GM18907 (cell line): ENCODE measurements around the gene PBX1.

ENCODE experiments used
- ATAC-seq: cut with Tn5 transposase; IDR thresholded peaks from one replicate; pipeline ENCODE4 v1.9.1; 2021; ENCODE audit warnings: mild to moderate bottlenecking, moderate library complexity; ENCODE audit not compliant: unreplicated experiment

Gene PBX1

DNA sequence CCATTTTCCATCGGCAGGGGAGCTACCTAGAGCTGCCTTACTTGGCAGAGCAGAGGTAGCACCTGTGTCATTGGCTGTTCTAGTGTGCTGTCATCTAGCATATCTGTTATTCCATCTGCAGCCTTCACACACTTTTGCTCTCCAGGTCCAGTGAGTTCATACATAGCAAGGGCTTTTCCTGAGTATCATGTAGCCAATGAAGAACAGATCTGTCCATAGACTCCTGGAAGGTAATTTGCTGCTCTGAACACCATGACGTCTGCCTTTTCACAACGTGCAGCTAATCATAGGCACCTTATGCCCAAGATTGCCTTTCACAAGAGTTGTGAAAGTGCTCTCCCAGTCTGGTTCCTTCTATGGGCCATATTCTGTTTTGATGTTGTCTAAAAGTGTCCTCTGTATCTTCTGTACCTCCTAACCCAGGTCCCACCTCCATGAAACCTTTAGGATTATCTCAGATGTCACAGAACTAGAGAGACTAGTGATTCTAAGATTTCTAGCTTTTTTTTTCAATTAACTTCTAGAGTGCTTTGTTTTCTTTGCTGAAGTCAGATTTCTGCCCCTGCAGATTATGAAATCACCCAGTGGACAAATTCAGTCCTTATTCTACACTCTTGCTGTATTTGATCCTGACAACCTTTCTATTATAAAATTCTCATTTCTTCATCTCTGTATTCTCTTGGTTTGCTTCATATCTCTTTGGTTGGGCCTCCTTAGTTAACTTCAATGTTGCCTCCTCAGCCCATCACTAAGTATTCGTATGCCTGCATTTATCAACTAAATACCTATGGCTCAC lies 134.8 kb downstream of the PBX1 start:
- ATAC-seq = no peak

DNA sequence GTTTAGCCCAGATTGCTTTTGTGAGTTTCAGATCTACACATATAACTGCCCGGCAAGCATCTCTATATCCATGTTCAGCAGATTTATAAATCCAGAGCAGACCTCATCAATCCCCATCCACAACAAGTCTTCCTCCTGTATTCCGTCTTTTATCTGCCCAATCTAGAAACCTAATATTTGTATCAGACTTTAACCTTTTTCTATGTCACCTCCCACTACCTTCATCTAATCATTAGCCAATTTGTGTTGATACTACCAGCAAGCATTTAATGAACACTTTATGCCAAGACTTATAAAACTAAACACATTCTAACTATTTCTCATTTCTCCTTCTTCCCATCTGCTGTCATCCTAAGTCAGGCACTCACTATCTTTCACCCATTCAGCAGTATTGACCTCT lies 135.5 kb downstream of the PBX1 start:
- ATAC-seq = no peak

DNA sequence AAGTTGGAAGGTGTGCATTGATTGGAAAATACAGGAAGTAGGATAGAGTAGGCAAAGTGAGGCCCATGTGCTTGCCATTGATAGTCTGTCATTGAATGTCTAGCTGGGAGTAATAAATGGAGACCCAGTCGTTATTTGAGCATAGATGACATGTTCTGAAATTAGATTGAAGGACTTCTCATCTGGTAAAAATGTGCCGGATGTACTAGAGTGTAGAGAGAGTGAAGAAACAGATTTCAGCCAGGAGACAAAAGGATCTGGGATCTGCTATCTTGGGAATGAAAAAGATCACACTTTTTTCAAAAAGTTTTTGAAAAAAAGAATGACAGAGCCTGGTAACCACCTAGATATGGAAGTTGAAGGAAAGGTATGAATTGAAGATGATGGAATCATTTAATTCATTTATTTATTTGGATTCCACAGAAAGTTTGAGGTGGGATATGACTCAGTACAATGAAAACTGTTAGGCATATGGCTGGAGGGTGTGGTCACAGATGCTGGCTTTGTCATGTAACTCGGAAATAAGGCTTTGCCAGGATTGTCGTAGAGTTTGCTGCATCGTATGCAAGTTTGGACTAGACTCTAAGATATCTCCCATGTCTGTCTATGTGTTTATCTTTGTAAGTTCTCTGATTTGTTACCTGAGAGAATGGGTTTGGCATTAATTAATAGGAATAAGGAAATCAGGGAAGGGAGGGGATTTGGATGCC lies 137.1 kb downstream of the PBX1 start:
- ATAC-seq = no peak

DNA sequence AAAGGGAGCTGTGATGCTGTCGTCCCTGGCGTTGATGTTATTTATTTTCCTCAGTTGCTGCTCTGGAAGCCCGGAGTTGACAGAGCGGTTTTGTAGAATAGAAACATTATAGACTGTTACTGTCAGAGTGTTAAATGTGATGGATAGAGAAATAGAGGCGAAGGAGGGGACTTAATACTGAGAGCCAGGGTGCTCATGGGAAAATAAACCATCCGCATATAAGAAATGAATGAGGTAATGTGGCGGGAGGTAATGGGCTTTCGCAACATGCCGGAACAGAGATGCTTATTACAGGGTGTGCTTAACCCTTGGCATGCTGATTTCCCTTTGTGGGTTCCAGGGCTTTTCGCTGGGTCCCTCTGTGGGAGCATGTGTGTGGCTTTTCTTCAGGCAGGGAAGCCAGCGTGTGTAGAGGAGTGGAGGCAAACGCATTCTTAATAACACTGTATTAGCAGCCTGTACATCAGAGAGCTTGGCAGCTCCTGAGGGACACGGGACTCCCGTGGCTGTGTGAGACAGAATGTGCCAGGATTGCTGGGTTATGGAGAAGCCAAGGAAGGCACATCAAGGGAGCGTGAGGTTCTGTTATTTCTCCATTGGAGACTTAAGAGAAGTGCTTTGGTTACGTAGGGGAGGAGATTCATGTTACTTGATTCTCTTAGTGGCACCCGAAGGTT lies 141.0 kb downstream of the PBX1 start:
- no peak for ATAC-seq

DNA sequence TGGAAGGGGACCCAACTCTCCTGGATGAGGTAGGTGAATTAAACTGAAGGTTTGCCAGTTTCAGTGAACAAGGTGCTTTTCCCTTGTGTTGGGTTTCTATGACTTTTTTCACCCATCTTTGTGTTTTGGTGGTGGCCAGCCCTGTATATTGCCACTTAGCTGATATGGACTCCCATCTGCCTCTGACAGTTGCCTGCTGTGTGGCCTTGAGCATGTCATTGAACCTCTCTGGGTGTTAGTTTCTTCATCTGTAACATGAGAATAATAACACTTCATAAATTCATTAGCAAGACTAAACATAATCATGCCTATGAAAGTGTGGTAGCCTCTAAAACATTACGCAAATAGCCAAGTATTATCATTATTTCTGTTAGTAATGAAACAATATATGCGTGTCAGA lies 141.7 kb downstream of the PBX1 start:
- no peak for ATAC-seq

DNA sequence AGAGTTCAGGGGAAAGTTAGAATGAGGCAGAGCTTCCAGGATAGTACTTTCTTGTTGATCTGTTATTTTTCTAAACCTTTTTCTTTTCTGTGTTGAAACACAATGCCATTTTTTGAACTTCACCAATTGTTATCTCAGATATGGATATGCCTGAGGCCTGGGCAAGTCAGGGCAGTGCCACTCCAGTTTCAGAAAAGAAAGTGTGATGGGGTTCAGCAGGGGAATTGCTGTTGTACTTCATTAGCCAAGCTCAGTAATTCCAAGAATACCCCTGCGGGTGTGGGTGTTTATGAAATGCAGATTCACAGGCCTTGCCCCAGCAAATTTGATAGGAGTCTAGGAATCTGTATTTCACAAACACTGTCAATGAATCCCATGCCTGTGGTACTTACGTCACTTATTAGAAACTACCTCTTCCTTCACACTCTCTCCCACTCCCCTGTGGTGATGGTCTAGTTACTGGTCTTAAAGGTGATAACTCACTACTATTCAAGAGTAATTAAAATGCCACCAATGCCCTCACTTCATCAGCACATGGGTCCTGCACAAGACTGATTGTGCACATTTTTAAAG lies 142.3 kb downstream of the PBX1 start:
- ATAC-seq = no peak

DNA sequence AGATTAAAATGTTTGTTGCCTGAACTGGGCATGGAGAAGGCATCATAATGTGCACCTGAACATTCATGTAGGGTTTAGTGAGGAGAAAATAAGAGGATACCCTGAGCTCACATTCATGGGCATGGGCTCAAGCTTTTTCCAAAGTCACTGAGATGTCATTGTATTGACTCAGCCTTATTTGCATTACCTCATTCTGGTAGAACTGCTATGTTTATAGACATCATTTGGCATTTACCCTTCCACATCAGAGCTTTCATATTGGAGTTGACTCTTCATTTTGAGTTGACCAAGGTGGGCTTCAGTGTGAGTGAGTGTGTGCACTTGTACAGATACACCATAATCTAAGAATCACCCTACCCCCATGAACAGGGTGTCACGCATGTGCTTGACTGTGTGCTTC lies 143.2 kb downstream of the PBX1 start:
- no peak for ATAC-seq

DNA sequence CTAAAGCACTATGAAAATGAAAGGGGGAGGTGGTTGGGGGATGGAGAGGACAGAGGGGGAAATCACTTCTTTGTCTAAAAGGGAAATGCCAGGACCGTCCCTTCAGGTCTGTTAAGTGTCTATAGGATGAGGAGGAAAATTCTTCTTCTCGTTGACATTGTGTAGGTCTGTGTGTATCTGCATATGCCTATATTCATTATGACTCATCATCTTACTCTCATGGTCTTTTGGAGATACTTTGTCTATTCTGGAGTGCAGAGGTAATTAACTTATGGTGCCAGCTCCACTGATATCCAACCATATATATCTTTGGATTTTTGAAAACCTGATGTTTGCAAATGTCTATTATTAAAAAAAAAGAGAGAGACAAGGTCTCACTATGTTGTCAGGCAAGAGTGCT lies 143.7 kb downstream of the PBX1 start:
- no peak for ATAC-seq

DNA sequence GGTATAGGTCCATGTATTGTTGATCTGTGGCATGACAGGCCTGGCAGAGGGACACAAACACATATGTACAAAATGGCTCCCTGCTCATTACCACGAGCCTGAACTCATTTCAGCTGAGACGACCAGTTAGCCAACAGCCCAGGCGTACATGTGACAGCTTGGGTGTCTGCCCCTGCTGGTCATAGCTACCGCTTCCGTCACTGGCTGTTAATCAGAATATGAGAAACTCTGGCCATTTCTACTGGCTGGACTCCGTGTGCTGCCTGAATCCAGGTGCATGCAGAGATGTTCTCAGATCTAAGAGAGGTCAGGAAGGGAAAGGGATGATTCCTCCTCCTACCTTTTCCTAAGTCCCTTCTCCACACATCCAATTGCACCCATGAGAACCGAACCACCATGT lies 144.5 kb downstream of the PBX1 start:
- no peak for ATAC-seq

DNA sequence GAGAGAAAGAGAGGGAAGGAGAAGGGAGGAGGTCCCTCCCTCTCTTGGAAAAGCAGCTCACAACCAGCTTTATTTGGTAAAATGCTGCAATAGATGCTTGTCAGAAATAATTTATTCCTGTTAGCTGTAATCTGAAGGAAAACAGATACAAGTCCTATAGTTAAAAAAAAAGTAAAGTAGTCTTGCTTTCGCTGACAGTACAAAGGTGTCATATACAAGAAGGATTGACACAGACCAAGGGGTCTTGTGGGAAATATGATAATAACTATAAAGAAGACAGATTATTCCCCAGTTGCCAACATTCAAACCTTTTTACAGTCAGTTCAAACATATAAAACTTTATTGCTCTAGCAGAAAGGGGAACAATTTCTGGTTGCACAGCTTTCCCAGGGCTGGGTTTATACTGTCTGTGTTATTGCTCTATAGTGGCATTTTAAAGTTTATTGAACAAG lies 145.0 kb downstream of the PBX1 start:
- no peak for ATAC-seq

DNA sequence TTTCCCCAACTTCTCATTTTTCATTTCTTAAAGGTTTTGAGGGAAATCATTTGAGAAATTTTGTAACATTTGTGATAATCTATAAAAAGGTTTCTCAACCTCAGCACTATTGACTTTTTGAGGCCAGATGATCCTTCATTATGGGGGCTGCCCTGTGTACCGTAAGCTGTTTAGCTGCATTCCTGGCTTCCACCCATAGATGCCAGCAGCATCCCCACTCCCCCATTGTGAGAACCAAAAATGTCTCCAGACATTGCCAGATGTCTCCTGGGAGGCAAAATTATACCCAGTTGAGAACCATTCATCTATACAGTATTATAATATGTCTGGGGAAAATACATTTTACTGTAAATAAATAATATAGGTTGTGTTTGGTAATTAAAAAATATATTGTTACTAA lies 146.0 kb downstream of the PBX1 start:
- no peak for ATAC-seq

DNA sequence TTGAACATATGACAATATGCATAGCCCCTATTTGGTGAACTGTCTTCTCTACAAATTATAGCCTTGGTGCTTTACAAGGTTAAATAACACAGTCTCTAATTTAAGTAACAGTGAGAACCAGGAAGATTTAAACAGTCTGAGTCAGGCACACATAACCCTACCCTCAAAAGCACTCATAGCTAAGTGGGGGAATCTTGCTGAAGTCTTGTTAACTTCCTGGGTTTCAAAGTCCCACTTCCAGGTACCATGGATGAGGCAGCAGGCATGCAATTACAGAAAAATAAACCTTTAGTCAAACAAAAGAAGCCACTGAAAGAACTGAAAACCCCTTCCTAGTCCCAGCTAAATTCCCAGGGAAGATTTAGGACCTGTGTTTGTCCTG lies 147.6 kb downstream of the PBX1 start:
- ATAC-seq = no peak

DNA sequence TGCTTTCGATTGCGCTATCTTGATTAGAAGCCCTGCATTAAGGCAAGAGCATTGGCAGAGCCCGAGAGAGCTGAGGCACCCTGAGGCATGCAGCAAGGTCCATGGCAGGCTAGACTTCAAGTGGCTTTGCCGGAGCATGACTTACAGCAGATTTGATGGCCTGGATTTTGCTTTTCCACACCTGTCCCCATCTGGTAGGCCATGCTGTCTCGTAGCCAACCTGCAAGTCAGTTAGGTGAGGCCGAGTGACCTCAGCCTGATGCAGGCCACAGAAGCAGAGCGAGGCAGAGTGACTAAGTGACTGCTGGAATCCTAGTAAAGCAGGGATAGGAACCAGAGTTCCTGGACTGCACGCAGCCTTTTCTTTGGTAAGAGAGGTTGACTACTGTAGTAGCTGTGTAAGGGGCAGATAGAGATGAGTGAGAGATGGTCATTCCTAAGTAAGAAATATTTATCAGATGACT lies 148.9 kb downstream of the PBX1 start:
- ATAC-seq = no peak

DNA sequence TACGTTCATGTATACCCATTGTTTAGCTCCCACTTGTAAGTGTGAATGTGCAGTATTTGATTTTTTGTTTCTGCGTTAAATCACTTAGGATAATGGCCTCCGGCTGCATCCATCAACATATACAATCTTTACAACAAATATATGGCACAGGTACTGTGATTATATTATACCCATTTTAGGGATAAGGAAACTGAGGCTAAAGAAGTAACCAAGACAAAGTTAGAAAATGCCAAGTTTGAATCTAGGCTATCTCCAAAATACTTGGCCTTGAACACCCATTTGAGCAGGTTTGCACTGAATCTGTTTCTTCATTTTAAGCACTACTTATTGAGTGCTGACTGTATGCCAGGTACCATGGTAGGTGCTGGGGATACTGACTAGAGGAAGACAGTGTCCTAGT lies 149.6 kb downstream of the PBX1 start:
- no peak for ATAC-seq

DNA sequence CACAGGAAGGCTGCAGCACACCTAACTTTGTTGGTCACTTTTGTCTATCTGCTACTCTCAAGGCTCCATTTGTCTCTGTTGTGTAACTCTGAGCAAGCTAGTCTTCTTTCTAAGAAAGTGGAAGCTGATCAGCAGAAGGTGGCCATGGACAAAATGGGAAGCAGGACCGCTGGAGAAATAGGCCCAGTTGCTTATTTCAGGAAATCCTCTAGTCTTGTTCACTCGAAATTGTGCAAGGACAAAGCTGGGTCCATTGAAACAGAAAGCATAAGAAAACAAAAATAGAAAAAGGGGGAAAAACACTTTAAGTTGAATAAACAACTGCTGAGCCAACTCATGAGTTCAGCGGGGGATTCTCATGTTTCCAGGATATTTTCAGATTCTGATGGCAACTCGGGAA lies 150.1 kb downstream of the PBX1 start:
- ATAC-seq = no peak

DNA sequence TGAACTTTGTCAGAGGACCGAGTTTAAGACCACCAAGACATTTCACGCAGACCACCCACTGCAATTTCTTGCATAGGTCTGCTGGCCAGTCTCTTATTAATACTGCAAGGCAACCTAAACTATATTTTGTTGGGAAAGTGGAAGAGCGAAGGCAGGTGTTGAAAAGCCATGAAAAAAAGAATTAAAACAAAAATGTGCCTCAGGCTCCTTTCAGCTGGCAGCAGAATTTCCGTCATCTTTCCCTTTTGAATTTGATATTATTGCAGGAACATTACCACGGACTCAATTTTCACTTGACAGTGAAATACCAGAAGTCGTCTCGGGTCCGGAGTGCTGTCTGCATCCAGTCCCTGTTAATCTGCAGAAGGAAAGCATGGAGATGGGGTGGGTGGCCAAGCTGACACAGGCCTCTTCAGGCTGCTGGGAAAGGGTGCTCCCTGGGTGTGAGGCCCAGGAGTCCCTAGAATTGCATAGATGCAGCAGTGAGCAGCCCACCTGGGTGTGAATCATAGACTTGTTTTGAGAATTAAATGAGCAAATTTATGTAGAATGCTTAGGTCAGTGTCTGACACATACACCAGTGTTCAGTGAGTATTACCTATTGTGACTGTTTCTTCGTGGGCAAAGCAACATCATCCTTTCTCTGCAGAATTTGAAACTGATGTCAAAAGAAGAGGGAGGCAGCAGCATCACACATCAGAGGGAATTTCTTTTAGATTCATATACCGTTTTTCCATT lies 150.7 kb downstream of the PBX1 start:
- ATAC-seq = no peak

DNA sequence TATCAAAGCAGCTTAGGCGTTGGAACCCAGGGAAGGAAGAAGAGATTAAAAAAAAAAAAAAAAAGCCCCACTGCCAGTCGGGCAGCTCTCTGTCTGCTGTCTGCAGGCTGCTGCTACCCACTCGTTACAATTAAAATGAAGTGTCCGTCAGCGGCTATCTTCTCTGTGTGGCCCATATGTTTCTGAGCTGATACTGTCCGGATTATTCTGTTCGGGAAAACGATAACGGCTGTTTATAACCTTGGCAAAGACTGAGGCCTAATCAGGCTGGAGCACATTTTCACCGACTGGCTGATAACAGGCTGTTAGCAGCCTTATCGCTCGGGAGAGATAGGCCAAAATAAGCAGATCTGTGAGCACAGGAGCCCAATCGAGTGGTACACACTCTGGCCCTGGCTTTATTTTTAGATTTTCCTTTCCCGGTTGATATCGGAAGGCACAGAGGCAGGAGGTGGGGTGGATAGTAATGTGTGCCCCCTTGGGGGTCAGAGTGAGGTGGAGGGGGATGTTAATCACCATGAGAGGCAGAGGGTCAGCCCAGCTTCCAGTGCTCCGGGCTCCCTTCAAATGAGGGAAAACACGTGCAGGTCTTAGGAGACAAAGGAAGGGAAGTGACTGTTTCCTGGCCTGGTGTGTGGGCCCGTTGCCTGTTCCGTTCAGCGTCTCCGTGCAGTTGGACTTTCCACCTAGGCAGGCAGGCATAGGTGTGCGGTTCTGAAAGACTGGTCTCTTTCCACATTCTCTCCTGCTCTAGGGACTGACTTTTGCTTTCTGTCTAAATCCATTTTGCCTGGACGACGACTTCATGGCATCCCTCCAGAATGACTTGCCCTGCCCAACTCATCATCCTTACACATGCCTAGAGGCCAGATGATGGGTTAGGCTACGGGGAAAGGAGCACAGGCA lies 153.4 kb downstream of the PBX1 start:
- no peak for ATAC-seq

DNA sequence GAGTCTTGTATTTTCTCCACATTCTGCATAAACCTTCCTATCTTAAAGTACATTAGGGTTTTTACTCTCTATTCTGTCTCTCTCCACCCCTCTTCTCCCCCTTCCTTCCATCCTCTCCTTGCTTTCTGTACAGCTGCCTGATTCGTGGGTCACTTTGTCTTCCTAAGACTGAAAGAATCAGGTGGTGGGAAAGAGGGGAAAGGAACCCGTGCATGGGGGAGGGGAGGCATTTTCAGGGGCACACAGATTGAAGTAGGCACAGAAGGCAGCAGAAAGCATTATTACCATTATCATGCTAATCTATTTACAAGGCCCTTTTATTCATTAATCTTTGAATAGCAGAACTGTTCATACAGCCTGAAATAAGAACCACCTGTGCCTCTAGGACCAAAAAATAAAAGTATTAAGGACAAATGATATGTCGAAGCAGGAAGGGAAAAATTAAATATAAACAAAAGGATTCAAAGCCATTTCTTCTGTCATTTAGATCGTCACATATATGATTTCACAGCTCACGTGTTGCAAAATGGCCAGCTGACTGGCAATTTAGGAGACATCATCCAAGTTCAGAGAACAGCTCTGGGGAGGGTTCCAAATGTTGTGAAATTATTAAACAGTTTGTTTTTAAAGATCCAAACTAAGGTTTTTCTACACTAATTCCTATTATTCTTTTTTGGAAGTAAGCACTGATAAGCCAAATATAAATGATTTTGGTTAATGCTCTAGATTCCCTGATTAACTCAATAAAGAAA lies 154.6 kb downstream of the PBX1 start:
- ATAC-seq = no peak
